KOPT-K1 (cell line): Measurements from ENCODE around the gene SPTLC2.
"Not testable (repeated sequence)": the region's sequence is repeated elsewhere in the genome, so short reads cannot be mapped to it uniquely, and the experiment has no call there.

ENCODE experiments used
- H3K27ac ChIP-seq: fragments of 200-600 bp; sonication (generic); 2 replicates; pipeline ENCODE4 v1.5.1; 2016; ENCODE audit warnings: antibody characterized with exemption, mild to moderate bottlenecking, low read depth, low read length; ENCODE audit not compliant: poor library complexity, severe bottlenecking
- H3K36me3 ChIP-seq: fragments of 200-600 bp; sonication (generic); 2 replicates; pipeline ENCODE4 v1.5.1; 2017; ENCODE audit warnings: antibody characterized with exemption, mild to moderate bottlenecking, low read length, moderate library complexity; ENCODE audit not compliant: insufficient read depth
- H3K9me3 ChIP-seq: fragments of 200-600 bp; sonication (generic); 2 replicates; pipeline ENCODE4 v1.5.1; 2017; ENCODE audit warnings: antibody characterized with exemption, low read length, mild to moderate bottlenecking; ENCODE audit not compliant: insufficient read depth, poor library complexity, severe bottlenecking

SPTLC2 gene

DNA sequence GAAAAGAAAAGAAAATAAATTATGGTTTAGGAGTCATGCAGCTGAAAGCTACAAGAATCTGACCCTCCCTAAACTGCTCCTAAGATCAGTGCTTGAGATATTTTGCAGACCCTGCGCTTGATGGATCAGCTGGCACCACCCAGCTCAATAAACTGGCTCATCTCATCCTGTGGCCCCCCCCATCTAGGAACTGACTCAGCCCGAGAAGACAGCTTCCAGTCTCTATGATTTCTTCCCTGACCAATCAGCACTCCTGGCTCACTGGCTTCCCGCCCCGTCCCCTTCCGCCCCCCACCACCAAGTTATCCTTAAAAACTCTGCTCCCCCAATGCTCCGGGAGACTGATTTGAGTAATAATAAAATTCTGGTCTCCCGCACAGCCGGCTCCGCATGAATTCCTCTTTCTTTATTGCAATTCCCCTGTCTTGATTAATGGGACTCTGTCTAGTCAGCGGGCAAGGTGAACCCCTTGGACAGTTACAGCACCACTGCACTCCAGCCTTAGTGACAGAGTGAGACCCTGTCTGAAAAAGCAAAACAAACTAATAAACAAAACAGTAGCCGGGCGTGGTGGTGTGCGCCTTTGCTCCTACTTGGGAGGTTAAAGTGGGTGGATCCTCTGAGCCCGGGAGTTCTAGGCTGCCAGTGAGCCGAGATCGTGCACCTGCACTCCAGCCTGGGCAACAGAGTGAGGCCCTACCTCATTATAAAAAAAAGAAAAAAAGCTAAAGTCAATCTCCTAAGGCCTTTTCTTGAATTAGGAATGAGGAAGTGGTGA lies 24.5 kb upstream of the SPTLC2 start:
- H3K27ac ChIP-seq: no peak overlapping the region

DNA sequence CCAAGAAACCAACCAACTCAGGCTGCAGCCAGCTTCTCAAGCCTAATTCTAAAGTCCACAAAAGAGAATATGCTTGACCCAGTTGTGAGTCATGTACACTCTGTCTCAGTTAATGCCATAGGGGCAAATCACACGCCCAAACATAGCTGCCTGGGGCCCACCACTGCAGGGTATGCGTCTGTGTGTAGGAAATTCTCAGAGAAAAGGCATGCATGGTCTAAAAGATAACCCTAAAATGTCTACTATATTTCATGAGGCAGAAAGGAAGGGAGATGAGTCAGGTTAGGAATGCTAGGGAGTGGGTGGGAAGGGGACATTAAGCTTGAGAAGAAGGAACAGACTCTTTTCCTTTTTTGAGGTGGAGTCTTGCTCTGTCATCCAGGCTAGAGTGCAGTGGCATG lies 22.3 kb upstream of the SPTLC2 start:
- no peak overlapping the region for H3K27ac ChIP-seq
- H3K36me3 ChIP-seq: no peaks in the 10 kb centered on the region
- peaks cover 17% of the 10 kb centered on the region for H3K9me3 ChIP-seq

More for the DNA sequence above, 24.5 kb upstream of the SPTLC2 start:
- Histone ChIP-seq H3K9me3 (peaks cover 3% of the 10 kb centered on the region), H3K36me3 (no peaks in the 10 kb centered on the region)

DNA sequence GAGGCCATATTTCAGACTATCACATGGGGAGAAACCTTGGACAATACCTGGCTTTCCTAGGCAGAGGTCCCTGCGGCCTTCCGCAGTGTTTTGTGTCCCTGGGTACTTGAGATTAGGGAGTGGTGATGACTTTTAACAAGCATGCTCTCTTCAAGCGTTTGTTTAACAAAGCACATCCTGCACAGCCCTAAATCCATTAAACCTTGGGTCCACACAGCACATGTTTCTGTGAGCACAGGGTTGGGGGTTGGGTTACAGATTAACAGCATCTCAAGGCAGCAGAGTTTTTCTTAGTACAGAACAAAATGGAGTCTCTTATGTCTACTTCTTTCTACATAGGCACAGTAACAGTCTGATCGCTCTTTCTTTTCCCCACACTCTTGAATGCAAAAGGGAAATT lies 19.4 kb upstream of the SPTLC2 start:
- not testable (repeated sequence) for H3K36me3 ChIP-seq, H3K27ac ChIP-seq
- peaks cover 38% of the 10 kb centered on the region for H3K9me3 ChIP-seq

DNA sequence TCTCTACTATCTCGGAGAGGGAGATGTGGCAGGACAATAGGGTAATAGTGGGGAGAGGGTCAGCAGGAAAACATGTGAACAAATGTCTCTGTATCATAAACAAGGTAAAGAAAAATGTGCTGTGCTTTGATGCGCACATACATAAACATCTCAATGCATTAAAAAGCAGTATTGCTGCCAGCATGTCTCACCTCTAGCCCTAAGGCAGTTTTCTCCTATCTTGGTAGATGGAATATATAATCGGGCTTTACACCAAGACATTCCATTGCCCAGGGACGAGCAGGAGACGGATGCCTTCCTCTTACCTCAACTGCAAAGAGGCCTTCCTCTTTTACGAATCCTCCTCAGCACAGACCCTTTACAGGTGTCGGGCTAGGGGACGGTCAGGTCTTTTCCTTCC lies 19.0 kb upstream of the SPTLC2 start:
- H3K9me3 ChIP-seq: peaks cover 38% of the 10 kb centered on the region
- H3K27ac ChIP-seq, H3K36me3 ChIP-seq: not testable (repeated sequence)

DNA sequence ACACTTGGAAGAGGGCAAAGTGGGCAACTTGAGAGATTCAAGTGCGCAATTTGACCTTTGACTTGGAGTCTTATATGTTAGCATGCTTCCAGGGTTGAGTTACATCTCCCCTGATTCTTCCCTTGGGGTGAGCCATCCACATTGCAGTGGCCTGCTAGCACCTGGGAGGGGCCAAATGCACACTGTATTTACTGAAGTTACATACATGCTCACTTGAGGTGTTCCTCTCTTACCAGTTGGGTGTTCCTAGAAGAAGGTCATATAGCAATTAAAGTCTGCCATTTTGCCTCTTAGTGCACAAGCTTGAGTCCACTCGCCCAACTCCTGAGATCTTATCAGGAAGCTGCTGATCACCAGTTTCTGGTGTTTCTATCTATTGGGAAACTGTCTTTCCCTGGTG lies 13.7 kb upstream of the SPTLC2 start:
- no peaks in the 10 kb centered on the region for H3K36me3 ChIP-seq
- peaks cover 44% of the 10 kb centered on the region for H3K9me3 ChIP-seq
- no peak overlapping the region for H3K27ac ChIP-seq

DNA sequence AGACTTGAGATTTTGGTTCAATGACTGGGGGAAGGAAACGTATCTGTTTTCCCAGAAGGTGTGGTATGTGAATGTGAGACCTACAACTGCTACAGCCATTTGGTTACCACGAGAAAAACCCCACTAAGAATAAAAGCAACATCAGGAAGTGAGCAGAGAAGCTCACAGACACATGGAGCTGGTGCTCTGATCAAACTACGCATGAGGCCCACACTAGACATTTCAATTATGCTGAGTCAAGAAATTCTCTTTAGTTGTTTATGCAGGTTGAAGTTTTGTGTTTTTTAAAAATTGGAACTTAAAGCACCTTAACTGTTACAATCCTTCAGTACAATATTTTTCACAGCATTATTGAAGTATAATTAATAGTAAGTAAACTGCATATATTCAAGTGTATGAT lies 8.9 kb upstream of the SPTLC2 start:
- Histone ChIP-seq H3K36me3 (no peaks in the 10 kb centered on the region), H3K9me3 (peaks cover 10% of the 10 kb centered on the region), H3K27ac (no peak overlapping the region)

DNA sequence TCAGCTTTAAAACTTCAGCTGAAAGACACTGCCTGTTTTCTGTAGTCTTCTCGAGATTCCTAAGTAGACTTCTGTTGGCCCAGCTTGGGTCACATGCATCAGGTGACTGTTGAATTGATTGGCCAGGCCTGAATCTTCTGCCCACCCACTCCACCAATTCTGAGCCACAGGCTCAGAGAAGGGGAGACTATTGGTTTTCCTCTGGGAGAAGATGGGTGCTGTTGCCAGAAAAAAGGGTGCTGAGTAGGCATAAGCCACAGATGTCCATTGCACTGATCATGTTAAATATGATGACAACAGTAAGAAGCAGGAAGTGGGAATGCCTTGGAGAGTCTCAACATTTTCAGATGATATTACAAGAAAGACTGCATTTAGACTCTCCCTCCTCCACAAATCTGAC lies 6.8 kb upstream of the SPTLC2 start:
- Histone ChIP-seq H3K27ac (no peak overlapping the region), H3K9me3 (no peaks in the 10 kb centered on the region), H3K36me3 (no peaks in the 10 kb centered on the region)

DNA sequence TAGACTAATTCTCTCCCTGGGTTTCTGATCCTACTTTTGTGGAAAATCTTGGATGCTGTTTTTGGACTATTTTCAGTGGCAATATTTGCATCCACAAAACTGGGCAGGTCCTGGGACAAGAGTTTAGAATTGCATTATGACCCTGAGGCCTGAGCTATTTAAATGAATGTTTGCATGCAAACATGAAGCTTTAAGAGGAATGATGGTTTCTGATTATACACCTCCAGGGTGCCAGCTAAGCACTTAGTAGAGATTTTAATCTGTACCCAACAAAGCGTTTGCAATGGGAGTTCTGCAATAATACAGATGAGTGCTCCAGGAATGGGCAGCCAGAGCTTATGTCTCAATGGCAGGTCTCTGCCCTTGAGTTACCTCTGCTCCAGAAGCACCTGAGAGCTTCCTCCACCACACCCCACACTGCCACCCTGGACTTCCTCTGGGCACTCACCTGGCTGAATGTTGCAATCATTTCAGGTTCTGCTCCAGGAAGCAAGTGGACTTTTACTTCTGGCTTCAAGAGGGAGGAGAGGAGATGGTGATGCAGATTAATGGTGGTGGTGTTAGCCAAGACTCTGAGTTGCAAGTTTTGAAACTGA lies 6.0 kb upstream of the SPTLC2 start:
- H3K9me3 ChIP-seq: no peaks in the 10 kb centered on the region
- H3K27ac ChIP-seq: no peak overlapping the region
- no peaks in the 10 kb centered on the region for H3K36me3 ChIP-seq

DNA sequence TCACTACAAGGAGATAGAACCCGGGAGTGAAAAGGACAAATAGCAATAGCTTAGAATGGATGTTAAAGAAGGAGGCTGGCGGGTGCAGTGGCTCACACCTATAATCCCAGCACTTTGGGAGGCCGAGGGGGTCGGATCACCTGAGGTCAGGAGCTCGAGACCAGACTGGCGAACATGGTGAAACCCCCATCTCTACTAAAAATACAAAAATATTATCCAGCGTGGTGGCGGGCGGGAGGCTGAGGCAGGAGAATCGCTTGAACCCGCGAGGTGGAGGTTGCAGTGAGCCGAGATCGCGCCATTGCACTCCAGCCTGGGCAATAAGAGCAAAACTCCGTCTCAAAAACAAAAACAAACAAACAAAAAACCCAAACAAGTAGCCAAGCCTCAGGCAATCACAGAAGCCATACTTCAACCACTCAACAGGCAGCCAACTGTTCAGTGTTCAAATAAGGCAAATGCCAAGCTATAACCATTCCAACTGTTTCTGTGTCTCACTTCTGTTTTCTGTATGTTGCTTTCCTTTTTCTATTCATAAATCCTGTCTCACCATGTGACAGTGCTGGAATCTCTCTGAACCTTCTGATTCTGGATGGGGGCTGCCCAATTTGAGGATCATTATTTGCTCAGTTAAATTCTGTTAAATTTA lies 3.9 kb upstream of the SPTLC2 start:
- H3K27ac ChIP-seq: no peak overlapping the region
- no peaks in the 10 kb centered on the region for H3K36me3 ChIP-seq
- no peaks in the 10 kb centered on the region for H3K9me3 ChIP-seq

DNA sequence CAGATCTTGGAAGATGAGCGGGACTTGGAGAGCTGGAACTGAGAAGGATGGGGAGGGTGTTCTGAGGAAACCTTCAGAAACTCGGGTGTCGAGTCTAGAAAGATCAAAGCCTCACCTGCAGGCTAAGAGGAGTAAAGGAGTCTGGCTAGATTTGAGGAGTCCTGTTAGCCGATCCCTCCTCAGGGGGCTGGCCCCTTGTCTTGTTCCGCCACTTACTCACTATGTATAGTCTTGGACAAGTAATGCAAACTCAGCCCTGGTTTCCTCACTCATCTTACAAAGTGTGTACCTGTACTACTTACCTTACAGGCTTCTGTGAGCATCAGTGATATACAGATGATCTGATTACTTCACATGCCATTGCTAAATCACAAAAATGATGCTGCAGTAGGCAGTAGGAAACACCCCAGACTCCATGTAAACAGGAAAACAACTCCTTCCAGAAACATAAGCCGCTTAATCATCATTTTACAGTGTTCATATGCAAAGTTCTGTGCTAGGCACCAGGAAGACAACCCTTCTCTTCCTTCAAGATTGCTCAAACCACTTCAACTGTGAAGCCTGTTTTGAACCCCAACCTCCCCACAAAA lies 2.0 kb upstream of the SPTLC2 start:
- H3K36me3 ChIP-seq: no peaks in the 10 kb centered on the region; the same call in 1 of the 2 replicates

DNA sequence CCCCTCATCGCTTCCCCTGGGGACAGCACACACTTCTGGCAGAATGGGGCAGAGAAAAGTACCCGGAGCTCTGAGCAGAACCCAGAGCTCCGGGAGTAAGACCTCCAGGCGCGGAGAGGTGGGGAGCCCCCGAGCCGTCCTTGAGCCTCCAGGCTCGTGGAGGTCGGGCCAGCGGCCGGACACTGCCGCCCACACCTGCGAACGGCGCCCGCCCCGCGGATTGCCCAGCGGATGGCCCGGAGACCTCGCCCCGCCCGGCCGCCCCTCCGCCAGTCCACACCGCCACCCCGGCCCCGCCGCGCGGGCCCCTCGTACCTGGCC lies 344 bp downstream of the SPTLC2 start:
- Histone ChIP-seq H3K36me3 (no peaks in the 10 kb centered on the region; the same call in 1 of the 2 replicates), H3K9me3 (no peaks in the 10 kb centered on the region), H3K27ac (peak overlapping the region; percentile 64)

More for the DNA sequence above, 2.0 kb upstream of the SPTLC2 start:
- no peaks in the 10 kb centered on the region for H3K9me3 ChIP-seq
- H3K27ac ChIP-seq: no peak overlapping the region

DNA sequence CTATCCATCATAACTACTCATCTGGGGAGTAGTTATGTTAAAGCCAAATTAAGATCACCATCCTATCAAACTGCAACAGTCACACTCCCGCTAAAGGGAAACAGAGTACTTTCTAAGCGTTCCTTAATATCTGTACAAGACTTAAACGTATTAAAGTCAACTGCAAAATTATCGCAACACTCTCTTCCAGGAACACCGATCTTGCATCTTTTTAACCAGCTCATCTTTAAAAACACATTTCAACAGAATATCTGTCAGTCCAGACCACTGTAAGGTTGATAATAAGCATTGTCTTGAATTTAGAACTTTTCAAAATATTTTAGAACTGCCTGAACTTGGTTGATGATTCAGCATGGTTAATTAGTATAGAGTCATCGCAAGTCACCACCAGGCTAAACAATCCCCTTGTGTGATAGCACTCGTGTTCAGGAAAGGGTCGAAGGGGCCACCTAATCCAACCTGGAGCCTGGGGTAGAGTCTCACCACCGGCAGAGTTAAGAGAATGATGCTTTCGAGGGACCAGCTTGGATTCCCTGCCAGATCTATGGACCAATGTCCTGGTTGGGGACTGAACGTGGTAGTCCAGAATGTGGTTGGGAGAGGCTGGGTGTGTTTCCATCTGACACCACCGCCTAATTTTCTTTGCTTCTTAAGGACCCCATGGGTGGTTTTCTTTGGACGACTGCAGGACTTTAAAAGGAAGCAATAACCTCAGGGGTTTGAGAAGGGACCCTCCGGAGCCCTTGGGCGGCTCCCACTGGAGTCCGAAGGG lies 890 bp downstream of the SPTLC2 start:
- no peaks in the 10 kb centered on the region for H3K9me3 ChIP-seq
- peak overlapping the region; percentile 64 for H3K27ac ChIP-seq
- no peaks in the 10 kb centered on the region; the same call in 1 of the 2 replicates for H3K36me3 ChIP-seq

DNA sequence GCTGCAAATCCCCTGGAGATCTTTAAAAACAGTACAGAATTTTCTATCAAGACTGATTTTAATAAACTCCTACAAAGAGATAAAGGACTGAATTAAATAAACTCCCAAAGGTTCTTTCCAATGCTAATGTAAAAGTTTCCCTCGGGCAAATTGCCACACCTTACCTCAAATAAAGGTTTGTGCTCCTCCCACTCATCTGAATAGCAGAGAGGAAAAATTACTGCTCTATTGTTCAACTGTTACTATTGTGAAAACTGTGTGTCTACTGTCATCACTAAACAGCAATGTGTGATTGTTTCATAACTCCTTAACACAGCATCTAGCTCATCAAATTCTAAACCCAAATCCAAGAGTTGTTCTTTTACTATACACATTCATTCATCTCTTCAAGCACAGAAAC lies 3.2 kb downstream of the SPTLC2 start:
- Histone ChIP-seq H3K9me3 (no peaks in the 10 kb centered on the region), H3K36me3 (no peaks in the 10 kb centered on the region; the same call in 1 of the 2 replicates), H3K27ac (no peak overlapping the region)

DNA sequence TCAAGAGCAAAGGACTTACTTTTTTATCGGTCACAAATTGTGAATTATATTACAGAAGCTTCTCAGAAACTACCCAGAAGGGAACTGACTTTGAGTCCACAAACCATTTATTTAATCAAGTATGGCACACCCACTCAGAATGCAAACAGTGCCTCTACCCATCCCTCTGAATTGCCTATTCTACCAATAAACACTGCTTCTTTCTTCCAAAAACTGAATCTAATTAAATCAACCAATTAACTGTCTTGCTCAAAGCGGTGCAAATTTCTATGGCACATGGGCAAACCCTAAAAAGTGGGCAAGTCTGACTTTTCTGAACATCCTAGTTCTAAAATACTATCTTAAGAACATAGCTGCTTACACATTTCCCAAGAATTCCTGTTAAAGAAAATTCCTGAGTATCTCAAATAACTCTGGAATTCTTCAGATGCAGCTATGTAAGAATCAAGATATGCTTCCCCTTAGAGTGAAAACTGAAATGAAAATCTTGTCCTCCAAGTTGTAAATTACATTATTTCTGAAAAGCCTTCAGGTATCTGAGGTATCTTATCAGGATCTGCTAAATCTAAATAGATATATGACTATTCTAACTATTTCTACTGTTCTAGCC lies 4.3 kb downstream of the SPTLC2 start:
- H3K27ac ChIP-seq: no peak overlapping the region
- no peaks in the 10 kb centered on the region; the same call in 1 of the 2 replicates for H3K36me3 ChIP-seq
- no peaks in the 10 kb centered on the region for H3K9me3 ChIP-seq
